A204.1 (cell line): Measurements from ENCODE around the gene TNFAIP1.
"Not testable (repeated sequence)": the region's sequence is repeated elsewhere in the genome, so short reads cannot be mapped to it uniquely, and the experiment has no call there.

Source experiments
- FAIRE-seq: peaks from 2 replicates; lab custom pipeline; 2012; peaks lifted over from hg19 to GRCh38; lab: Jason Lieb, UNC

Gene TNFAIP1

GRCh38 chr17:28325211-28325610, 10.3 kb upstream of the TNFAIP1 start:
- no peak for FAIRE-seq

- FAIRE-seq: no peak
Measured at GRCh38 chr17:28326114-28326513, 9.4 kb upstream of the TNFAIP1 start.

- FAIRE-seq: no peak
Measured at GRCh38 chr17:28327031-28327607, 8.4 kb upstream of the TNFAIP1 start.

GRCh38 chr17:28327709-28328108, 7.9 kb upstream of the TNFAIP1 start:
- no peak for FAIRE-seq

GRCh38 chr17:28328325-28328724, 7.2 kb upstream of the TNFAIP1 start:
- no peak for FAIRE-seq

GRCh38 chr17:28330671-28331070, 4.9 kb upstream of the TNFAIP1 start:
- FAIRE-seq: no peak

- FAIRE-seq: no peak
Measured at GRCh38 chr17:28331891-28332420, 3.6 kb upstream of the TNFAIP1 start.

- FAIRE-seq: no peak
Measured at GRCh38 chr17:28333083-28333746, 2.3 kb upstream of the TNFAIP1 start.

- FAIRE-seq: no peak
Measured at GRCh38 chr17:28334171-28334570, 1.4 kb upstream of the TNFAIP1 start.

- no peak for FAIRE-seq
Measured at GRCh38 chr17:28334666-28335200, 828 bp upstream of the TNFAIP1 start.

- FAIRE-seq: no peak
Measured at GRCh38 chr17:28335959-28336871, 654 bp downstream of the TNFAIP1 start.

GRCh38 chr17:28338056-28338768, 2.7 kb downstream of the TNFAIP1 start:
- no peak for FAIRE-seq

GRCh38 chr17:28338769-28339212, 3.2 kb downstream of the TNFAIP1 start:
- FAIRE-seq: not testable (repeated sequence)

- FAIRE-seq: no peak
Measured at GRCh38 chr17:28339431-28339830, 3.9 kb downstream of the TNFAIP1 start.

GRCh38 chr17:28340374-28340773, 4.8 kb downstream of the TNFAIP1 start:
- FAIRE-seq: no peak

GRCh38 chr17:28341516-28341915, 6.0 kb downstream of the TNFAIP1 start:
- no peak for FAIRE-seq

- no peak for FAIRE-seq
Measured at GRCh38 chr17:28342313-28342712, 6.8 kb downstream of the TNFAIP1 start.

GRCh38 chr17:28343491-28343932, 8.0 kb downstream of the TNFAIP1 start:
- no peak for FAIRE-seq

- FAIRE-seq: no peak
Measured at GRCh38 chr17:28344011-28344410, 8.4 kb downstream of the TNFAIP1 start.

- FAIRE-seq: no peak
Measured at GRCh38 chr17:28344435-28344901, 8.9 kb downstream of the TNFAIP1 start.

- no peak for FAIRE-seq
Measured at GRCh38 chr17:28345419-28346198, 10.0 kb downstream of the TNFAIP1 start.
